ENCODE data around the gene EVPL.

GRCh38 chr17:75998327-75998795, 28.7 kb downstream of the EVPL start:
- TF ChIP-seq POLR2A (IDR thresholded peaks at IDR 0.05; ENCODE audit: low read length): no peak
- TF ChIP-seq GATA1 (IDR thresholded peaks at IDR 0.05; ENCODE audit: low read depth, low read length): no peak
